ENCODE measurements around the gene RNASEL. TPM values are rescaled to one million over a fixed set of nuclear protein-coding genes. Genes with fewer than 3 reads are reported as not detected.

The RNASEL gene
- polyA plus RNA-seq, 1 of the 3 experiments (the other 2 are of a cell fraction) = not detected

DNA sequence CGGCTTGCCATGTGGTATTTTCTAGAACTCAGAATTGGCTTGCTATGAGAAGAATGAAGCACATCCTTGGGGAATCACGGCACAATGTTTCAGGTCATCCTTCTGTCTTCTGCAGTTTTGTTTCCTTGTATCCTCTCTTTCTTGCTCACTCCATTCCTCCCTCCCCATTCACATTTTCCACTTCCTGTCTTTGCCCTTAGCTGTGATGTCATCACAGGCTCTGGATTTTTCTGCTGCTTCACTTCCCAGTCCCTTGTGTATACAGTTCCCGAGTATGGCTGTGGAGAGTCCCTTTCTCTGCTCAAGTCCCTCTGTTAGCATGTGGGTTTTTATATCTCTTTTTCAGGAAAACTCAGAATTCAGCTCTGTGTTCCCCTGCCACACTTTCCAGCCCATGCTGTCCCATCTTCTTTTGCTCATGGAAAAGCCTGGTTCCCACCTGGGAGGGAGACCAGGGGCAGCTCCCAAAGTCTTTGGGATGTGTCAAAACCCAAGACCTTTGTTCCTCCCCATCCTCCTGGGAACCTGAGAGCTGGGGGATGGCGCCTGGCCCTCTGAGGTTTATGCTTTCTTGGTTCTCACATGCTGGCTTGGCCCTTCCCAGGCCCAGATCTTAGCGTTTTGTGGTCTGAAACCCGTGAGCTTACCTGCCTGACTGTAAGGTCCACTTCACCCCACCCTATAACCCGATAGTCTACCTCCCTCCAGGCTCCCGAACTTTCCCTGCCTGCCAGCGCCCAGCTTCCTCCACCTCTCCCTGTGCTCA, 20.0 kb upstream of the RNASEL start:
- Histone ChIP-seq H3K4me1 (ENCODE audit: control insufficient read depth in 1 of 2, insufficient read depth in 2 of 2, low read depth in 1 of 2, low read length in 1 of 2) (peaks cover 3 to 11% of the 10 kb centered on the region in 2 experiments; a peak in 2 of 4 replicates), H3K4me2 (no peak overlapping the region), H3K9me2 (no peaks in the 10 kb centered on the region), H3K27ac (ENCODE audit: low read depth in 2 of 2, low read length in 1 of 2) (peak overlapping the region in 1 of 2 experiments; percentile 24; a peak in 1 of 4 replicates), H3K9me3 (no peaks in the 10 kb centered on the region), H2AFZ (ENCODE audit: low read depth) (peak overlapping the region; percentile 67), H3K9ac (no peak overlapping the region), H3K36me3 (replicated peaks in 1 of 2; ENCODE audit: control insufficient read depth in 1 of 2, insufficient read depth in 2 of 2, low read length in 1 of 2) (no peaks in the 10 kb centered on the region), H3K79me2 (ENCODE audit: insufficient read depth) (no peaks in the 10 kb centered on the region), H3K4me3 (ENCODE audit: low read depth in 2 of 2, low read length in 1 of 2) (no peak overlapping the region), H4K20me1 (ENCODE audit: insufficient read depth) (no peaks in the 10 kb centered on the region), H3K27me3 (ENCODE audit: insufficient read depth) (no peaks in the 10 kb centered on the region), H3F3A (replicated peaks; ENCODE audit: insufficient read depth) (no peaks in the 10 kb centered on the region)
- TF ChIP-seq ELF1 (IDR thresholded peaks at IDR 0.05) = 0 out of 2 replicates have a peak, but pooled peaks have one; percentile 32
- TF ChIP-seq SIN3A (IDR thresholded peaks at IDR 0.05; ENCODE audit: borderline replicate concordance, low read depth, low read length) = no peak
- ChIA-PET POLR2A (no interaction called here), CTCF (interaction anchor here (1.2 to 17.7 kb wide), 3 partner anchors 9 to 178 kb away, joined by 3 to 829 read pairs (median 9); partner anchors contain the start of gene NPL)
- DNase-seq = no peak
- WGBS (ENCODE audit: low lambda C conversion rate) = 87% methylated on average over 9 of the region's 9 CpGs

DNA sequence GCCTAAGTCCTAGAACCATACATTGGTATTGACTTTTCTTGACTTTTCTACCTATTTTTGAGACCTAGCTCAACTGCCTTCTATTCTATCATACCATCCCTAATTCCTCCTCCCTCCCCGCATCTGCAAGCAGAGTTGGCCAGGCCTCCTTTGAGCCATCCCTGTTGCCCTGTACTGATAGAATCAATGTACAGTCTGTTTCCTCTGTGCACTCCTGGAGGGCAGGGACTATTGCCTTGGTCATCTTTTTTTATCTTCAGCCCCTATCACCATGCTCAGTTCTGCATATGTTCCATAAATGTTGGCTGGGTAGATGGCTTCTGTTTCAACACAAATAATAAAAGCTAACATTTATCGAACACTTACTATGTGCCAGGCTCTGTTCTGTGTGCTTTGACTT, 19.2 kb upstream of the RNASEL start:
- peaks cover 0 to 19% of the 10 kb centered on the region in 2 experiments; a peak in 2 of 4 replicates for H3K4me1 ChIP-seq (ENCODE audit: control insufficient read depth in 1 of 2, insufficient read depth in 2 of 2, low read depth in 1 of 2, low read length in 1 of 2)
- H3K27ac ChIP-seq (ENCODE audit: low read depth in 2 of 2, low read length in 1 of 2) = no peak overlapping the region; a peak in 1 of 4 replicates
- no peaks in the 10 kb centered on the region for H3K36me3 ChIP-seq (replicated peaks in 1 of 2; ENCODE audit: control insufficient read depth in 1 of 2, insufficient read depth in 2 of 2, low read length in 1 of 2)
- ChIA-PET POLR2A (no interaction called here), CTCF (interaction anchor here (0.6 to 17.7 kb wide), 5 partner anchors 9 to 179 kb away, joined by 3 to 829 read pairs (median 9); partner anchors contain the start of gene NPL)
- no peak overlapping the region for H3K4me3 ChIP-seq (ENCODE audit: low read depth in 2 of 2, low read length in 1 of 2)
- 93% methylated on average over 2 of the region's 2 CpGs for WGBS (ENCODE audit: low lambda C conversion rate)
- DNase-seq = peak; percentile 44
- TF ChIP-seq FOXJ3 (CRISPR knock-in tag; IDR thresholded peaks at IDR 0.05) = 0 out of 2 replicates have a peak, but pooled peaks have one; percentile 29
- TF ChIP-seq RXRA (IDR thresholded peaks at IDR 0.05; ENCODE audit: borderline replicate concordance, low read depth) = no peak
- no peak for TF ChIP-seq YY1 (IDR thresholded peaks at IDR 0.05; ENCODE audit: low read depth)
- TF ChIP-seq RFX5 (IDR thresholded peaks at IDR 0.05; ENCODE audit: low read length) = no peak
- TF ChIP-seq POLR2AphosphoS5 (IDR thresholded peaks at IDR 0.05; ENCODE audit: low read depth, low read length) = no peak
- TF ChIP-seq, protein P1, sequence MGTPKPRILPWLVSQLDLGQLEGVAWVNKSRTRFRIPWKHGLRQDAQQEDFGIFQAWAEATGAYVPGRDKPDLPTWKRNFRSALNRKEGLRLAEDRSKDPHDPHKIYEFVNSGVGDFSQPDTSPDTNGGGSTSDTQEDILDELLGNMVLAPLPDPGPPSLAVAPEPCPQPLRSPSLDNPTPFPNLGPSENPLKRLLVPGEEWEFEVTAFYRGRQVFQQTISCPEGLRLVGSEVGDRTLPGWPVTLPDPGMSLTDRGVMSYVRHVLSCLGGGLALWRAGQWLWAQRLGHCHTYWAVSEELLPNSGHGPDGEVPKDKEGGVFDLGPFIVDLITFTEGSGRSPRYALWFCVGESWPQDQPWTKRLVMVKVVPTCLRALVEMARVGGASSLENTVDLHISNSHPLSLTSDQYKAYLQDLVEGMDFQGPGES (IDR thresholded peaks at IDR 0.05; ENCODE audit: low read depth, low read length) = no peak
- no peak for TF ChIP-seq ELF1 (IDR thresholded peaks at IDR 0.05)
- no peak for TF ChIP-seq GABPA (IDR thresholded peaks at IDR 0.05; ENCODE audit: low read depth)
- peak; percentile 64 for TF ChIP-seq GATA2 (CRISPR knock-in tag; IDR thresholded peaks at IDR 0.05)
- no peak for TF ChIP-seq JUND (IDR thresholded peaks at IDR 0.05)
- no peak for TF ChIP-seq CHD2 (IDR thresholded peaks at IDR 0.05; ENCODE audit: low read length, partially characterized antibody)
- TF ChIP-seq EP300 (IDR thresholded peaks at IDR 0.05; ENCODE audit: borderline replicate concordance in 1 of 2, low read depth in 1 of 2, low read length in 1 of 2) = 0 out of 4 replicates have a peak, but pooled peaks of 1 of the 2 experiments have one; percentile 34
- TF ChIP-seq EZH2phosphoT487 (IDR thresholded peaks at IDR 0.05; ENCODE audit: borderline replicate concordance, low read depth) = no peak
- no peaks in the 10 kb centered on the region for H3K27me3 ChIP-seq (ENCODE audit: insufficient read depth)
- no peak overlapping the region for H3K4me2 ChIP-seq
- H3K9me2 ChIP-seq = no peaks in the 10 kb centered on the region
- H2AFZ ChIP-seq (ENCODE audit: low read depth) = 0 out of 2 replicates have a peak overlapping the region, but pooled peaks have one; percentile 67
- no peaks in the 10 kb centered on the region for H3K9me3 ChIP-seq
- no peaks in the 10 kb centered on the region for H4K20me1 ChIP-seq (ENCODE audit: insufficient read depth)
- no peaks in the 10 kb centered on the region for H3F3A ChIP-seq (replicated peaks; ENCODE audit: insufficient read depth)
- no peak overlapping the region for H3K9ac ChIP-seq
- H3K79me2 ChIP-seq (ENCODE audit: insufficient read depth) = no peaks in the 10 kb centered on the region
